ENCODE measurements around the gene COMMD7. TPM values are rescaled to one million over a fixed set of nuclear protein-coding genes. Genes with fewer than 3 reads are reported as not detected.

Gene COMMD7
- total and polyA plus RNA-seq, 9 of the 15 experiments (the other 6 are each of a cell fraction or from before 2014, with no cell fraction given): 11.9 to 69.1 (median 34.7) TPM

DNA sequence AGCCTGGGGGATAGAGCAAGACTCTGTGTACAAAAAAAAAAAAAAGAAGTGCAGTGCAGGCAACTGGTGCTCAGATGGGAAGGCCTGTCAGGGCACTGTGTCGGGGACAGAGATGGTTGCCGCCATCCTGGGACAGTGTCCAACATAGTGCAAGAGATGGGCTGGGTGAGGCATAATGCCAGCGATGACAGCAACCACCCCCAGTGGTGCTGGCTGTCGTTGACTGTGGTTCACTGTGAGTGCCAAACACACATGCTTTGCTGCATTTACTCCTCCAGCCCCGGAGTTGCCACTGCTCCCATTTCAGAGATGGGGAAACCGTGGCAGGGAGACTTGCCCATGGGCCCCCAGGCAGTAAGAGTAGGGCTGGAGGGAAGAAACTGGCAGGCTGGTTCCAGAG is 64.3 kb downstream of the COMMD7 start (continued):
- TF ChIP-seq CHD1 (IDR thresholded peaks at IDR 0.05; ENCODE audit: low read length): no peak
- no peak for TF ChIP-seq HNRNPK (IDR thresholded peaks at IDR 0.05; ENCODE audit: low read depth, low read length, poor library complexity, severe bottlenecking)
- TF ChIP-seq KLF6 (CRISPR knock-in tag; IDR thresholded peaks at IDR 0.05; ENCODE audit: borderline replicate concordance): no peak
- no peak for TF ChIP-seq ETV5 (CRISPR knock-in tag; IDR thresholded peaks at IDR 0.05; ENCODE audit: low read depth)
- no peak for TF ChIP-seq HDAC6 (IDR thresholded peaks at IDR 0.05; ENCODE audit: low read depth, low read length)
- TF ChIP-seq, protein P1, sequence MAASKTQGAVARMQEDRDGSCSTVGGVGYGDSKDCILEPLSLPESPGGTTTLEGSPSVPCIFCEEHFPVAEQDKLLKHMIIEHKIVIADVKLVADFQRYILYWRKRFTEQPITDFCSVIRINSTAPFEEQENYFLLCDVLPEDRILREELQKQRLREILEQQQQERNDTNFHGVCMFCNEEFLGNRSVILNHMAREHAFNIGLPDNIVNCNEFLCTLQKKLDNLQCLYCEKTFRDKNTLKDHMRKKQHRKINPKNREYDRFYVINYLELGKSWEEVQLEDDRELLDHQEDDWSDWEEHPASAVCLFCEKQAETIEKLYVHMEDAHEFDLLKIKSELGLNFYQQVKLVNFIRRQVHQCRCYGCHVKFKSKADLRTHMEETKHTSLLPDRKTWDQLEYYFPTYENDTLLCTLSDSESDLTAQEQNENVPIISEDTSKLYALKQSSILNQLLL (CRISPR knock-in tag; IDR thresholded peaks at IDR 0.05; ENCODE audit: borderline replicate concordance): no peak
- TF ChIP-seq HDAC1 (IDR thresholded peaks at IDR 0.05): no peak

DNA sequence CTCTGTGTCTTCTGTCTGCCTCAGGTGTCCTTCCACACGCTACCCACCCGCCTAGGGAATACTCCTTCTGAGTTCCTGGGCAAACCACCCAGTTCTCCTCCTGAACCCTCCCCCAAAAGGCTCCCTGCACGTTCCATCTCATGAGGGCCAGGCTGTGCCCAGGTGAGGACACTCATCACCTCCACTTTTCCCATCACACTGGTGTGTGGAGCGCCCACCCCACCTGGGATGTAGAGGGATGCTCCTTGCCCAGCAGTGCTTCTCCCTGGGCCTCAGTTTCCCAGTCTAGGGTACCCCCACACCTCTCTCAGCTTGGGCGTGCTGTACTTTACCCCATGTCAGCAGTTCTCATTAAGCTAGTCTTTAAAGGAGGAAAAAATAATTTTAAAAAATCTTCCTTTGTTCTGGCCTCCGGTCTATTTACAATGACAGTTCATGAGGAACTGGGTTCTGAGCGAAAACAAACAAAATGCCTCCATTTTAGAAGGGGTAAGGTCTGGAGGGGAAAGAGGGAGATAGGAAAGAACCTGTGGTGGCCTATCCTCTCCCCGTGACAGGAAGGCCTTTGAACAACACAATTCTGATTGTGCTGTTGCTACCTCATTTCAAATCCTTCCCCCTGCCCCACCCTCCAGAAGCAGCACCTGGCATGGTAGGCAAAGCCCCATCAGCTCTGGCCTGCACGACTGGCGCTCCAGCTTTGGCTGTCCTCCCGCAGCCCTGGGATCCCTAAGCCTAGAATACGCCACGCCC is 67.9 kb downstream of the COMMD7 start:
- ChIA-PET CTCF (ENCODE audit: low intra/inter-chr PET ratio) (interaction anchor here (0.7 to 4.3 kb wide), 2 partner anchors 102 to 715 kb away, joined by 3 to 66 read pairs; no protein-coding TSS in a partner anchor), POLR2A (no interaction called here)
- Histone ChIP-seq H3K27ac (ENCODE audit: extremely low read depth, low read depth, low read length) (no peak overlapping the region; the same call in 2 of the 3 replicates), H3K9ac (ENCODE audit: insufficient read depth in 1 of 2, low read depth in 2 of 2, low read length in 2 of 2) (peak overlapping the region in 1 of 2 experiments; percentile 69; a peak in 2 of 4 replicates), H3K79me2 (ENCODE audit: control insufficient read depth, insufficient read depth, low read length) (no peaks in the 10 kb centered on the region), H3K9me3 (replicated peaks; ENCODE audit: control insufficient read depth, insufficient read depth, low read depth, low read length) (no peaks in the 10 kb centered on the region), H3K27me3 (ENCODE audit: control insufficient read depth in 2 of 2, insufficient read depth in 2 of 2, low read length in 2 of 2) (no peaks in the 10 kb centered on the region), H3K4me3 (no peak overlapping the region), H3K36me3 (ENCODE audit: control insufficient read depth, insufficient read depth, low read length) (no peaks in the 10 kb centered on the region), H3K4me2 (ENCODE audit: insufficient read depth, low read length) (no peak overlapping the region), H4K20me1 (replicated peaks; ENCODE audit: control insufficient read depth, insufficient read depth, low read length) (no peaks in the 10 kb centered on the region), H3K9me1 (ENCODE audit: control insufficient read depth, insufficient read depth, low read length) (no peaks in the 10 kb centered on the region), H3K4me1 (replicated peaks in 1 of 2; ENCODE audit: control insufficient read depth in 2 of 2, insufficient read depth in 2 of 2, low read length in 2 of 2) (peaks cover 44 to 51% of the 10 kb centered on the region in 2 experiments), H2AFZ (ENCODE audit: low read depth, low read length) (no peak overlapping the region)
- intact Hi-C loops (cut with micrococcal nuclease) (no loop called here), in situ Hi-C loops (cut with MboI) (no loop called here)
- FAIRE-seq (no peak), DNase-seq (ENCODE audit: extremely low read depth in 1 of 4, low spot score in 3 of 4) (no peak), ATAC-seq (no peak)
- TF ChIP-seq, protein P2, sequence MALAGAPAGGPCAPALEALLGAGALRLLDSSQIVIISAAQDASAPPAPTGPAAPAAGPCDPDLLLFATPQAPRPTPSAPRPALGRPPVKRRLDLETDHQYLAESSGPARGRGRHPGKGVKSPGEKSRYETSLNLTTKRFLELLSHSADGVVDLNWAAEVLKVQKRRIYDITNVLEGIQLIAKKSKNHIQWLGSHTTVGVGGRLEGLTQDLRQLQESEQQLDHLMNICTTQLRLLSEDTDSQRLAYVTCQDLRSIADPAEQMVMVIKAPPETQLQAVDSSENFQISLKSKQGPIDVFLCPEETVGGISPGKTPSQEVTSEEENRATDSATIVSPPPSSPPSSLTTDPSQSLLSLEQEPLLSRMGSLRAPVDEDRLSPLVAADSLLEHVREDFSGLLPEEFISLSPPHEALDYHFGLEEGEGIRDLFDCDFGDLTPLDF (CRISPR knock-in tag; IDR thresholded peaks at IDR 0.05): no peak
- TF ChIP-seq, protein P3, sequence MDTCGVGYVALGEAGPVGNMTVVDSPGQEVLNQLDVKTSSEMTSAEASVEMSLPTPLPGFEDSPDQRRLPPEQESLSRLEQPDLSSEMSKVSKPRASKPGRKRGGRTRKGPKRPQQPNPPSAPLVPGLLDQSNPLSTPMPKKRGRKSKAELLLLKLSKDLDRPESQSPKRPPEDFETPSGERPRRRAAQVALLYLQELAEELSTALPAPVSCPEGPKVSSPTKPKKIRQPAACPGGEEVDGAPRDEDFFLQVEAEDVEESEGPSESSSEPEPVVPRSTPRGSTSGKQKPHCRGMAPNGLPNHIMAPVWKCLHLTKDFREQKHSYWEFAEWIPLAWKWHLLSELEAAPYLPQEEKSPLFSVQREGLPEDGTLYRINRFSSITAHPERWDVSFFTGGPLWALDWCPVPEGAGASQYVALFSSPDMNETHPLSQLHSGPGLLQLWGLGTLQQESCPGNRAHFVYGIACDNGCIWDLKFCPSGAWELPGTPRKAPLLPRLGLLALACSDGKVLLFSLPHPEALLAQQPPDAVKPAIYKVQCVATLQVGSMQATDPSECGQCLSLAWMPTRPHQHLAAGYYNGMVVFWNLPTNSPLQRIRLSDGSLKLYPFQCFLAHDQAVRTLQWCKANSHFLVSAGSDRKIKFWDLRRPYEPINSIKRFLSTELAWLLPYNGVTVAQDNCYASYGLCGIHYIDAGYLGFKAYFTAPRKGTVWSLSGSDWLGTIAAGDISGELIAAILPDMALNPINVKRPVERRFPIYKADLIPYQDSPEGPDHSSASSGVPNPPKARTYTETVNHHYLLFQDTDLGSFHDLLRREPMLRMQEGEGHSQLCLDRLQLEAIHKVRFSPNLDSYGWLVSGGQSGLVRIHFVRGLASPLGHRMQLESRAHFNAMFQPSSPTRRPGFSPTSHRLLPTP (IDR thresholded peaks at IDR 0.05; ENCODE audit: borderline replicate concordance, extremely low read depth, insufficient read length): no peak
- TF ChIP-seq ZNF316 (IDR thresholded peaks at IDR 0.05): 0 out of 2 replicates have a peak, but pooled peaks have one; percentile 26
- TF ChIP-seq C11orf30 (IDR thresholded peaks at IDR 0.05; ENCODE audit: low read depth): peak; percentile 33
- 82% methylated on average over 11 of the region's 13 CpGs for WGBS (ENCODE audit: insufficient coverage, low coverage, missing lambda C conversion rate)
- no TSS peak for BruUV-seq (replicated peaks)
